B cell (primary cell): ENCODE measurements around the gene FAM111A. TPM values are rescaled to one million over a fixed set of nuclear protein-coding genes. Genes with fewer than 3 reads are reported as not detected.

ENCODE experiments used
- ATAC-seq: fragments of 200-7000 bp; cut with Tn5 transposase; one replicate; pipeline ENCODE4 v1.10.0; 2021; ENCODE audit warnings: low read depth, mild to moderate bottlenecking, moderate number of reproducible peaks, moderate library complexity
- CTCF ChIA-PET: fragments of 350-600 bp; sonication (Branson Sonifier 250); formaldehyde crosslinking; loops from one replicate; lab custom pipeline; 2021; ENCODE audit warnings: antibody characterized with exemption, inconsistent platforms; lab: Charles Lee
- POLR2A ChIA-PET: fragments of 350-600 bp; sonication (Branson Sonifier 250); formaldehyde crosslinking; loops from one replicate; lab custom pipeline; 2021; ENCODE audit warnings: antibody characterized with exemption; lab: Charles Lee
- DNase-seq: peaks from one replicate; pipeline ENCODE4 v3.0.0; 2013
- H2AFZ ChIP-seq: 2 replicates; pipeline ENCODE4 v1.6.1; 2012; ENCODE audit warnings: mild to moderate bottlenecking, low read depth, low read length; ENCODE audit not compliant: insufficient read depth, poor library complexity, severe bottlenecking
- H3K27ac ChIP-seq, 2 donors: 1 replicate in 1 of 2; 2 replicates in 1 of 2; pipeline ENCODE4 v1.5.1; 2012 to 2013; ENCODE audit warnings: low read length in 2 of 2, mild to moderate bottlenecking in 2 of 2, moderate library complexity in 1 of 2
- H3K27me3 ChIP-seq, 4 experiments: fragments of 200-600 bp in 1 of 4; sonication (generic) in 1 of 4; replicated peaks in 1 of 4; 1 replicate in 2 of 4; 2 replicates in 2 of 4; pipeline versions ENCODE4 v1.6.1 to v1.7.0; 2013 to 2016; ENCODE audit warnings: low read length in 3 of 4, mild to moderate bottlenecking in 2 of 4, mixed read lengths in 1 of 4, moderate library complexity in 1 of 4; ENCODE audit not compliant: insufficient read depth in 4 of 4, control insufficient read depth in 3 of 4; ENCODE audit errors: control extremely low read depth in 1 of 4
- H3K36me3 ChIP-seq, 2 experiments: replicated peaks in 1 of 2; 1 replicate in 1 of 2; 2 replicates in 1 of 2; pipeline versions ENCODE4 v1.6.1 to v1.7.1; 2013; ENCODE audit warnings: low read length in 1 of 2; ENCODE audit not compliant: insufficient read depth in 2 of 2, control insufficient read depth in 1 of 2; ENCODE audit errors: control extremely low read depth in 1 of 2, extremely low read depth in 1 of 2
- H3K4me1 ChIP-seq, 2 donors: fragments of 200-600 bp in 1 of 2; sonication (generic) in 1 of 2; 1 replicate in 1 of 2; 2 replicates in 1 of 2; pipeline versions ENCODE4 v1.5.1 to v1.6.1; 2013 to 2017; ENCODE audit warnings: low read length in 2 of 2; ENCODE audit not compliant: control insufficient read depth in 2 of 2, insufficient read depth in 2 of 2
- H3K4me2 ChIP-seq: replicated peaks from 2 replicates; pipeline ENCODE3; 2012; ENCODE audit warnings: mild to moderate bottlenecking, low read depth, low read length; ENCODE audit not compliant: poor library complexity, severe bottlenecking
- H3K4me3 ChIP-seq, 5 experiments: fragments of 200-600 bp in 1 of 5; sonication (generic) in 1 of 5; 1 replicate in 3 of 5; 2 replicates in 2 of 5; pipeline versions ENCODE4 v1.5.1 to v1.7.0; 2011 to 2016; ENCODE audit warnings: low read length in 4 of 5, mild to moderate bottlenecking in 4 of 5, low read depth in 2 of 5, control low read depth in 1 of 5, moderate library complexity in 1 of 5; ENCODE audit not compliant: insufficient read depth in 1 of 5; ENCODE audit errors: control extremely low read depth in 1 of 5, extremely low read depth in 1 of 5
- H3K79me2 ChIP-seq: fragments of 200-600 bp; sonication (generic); one replicate; pipeline ENCODE4 v1.6.0; 2016; ENCODE audit warnings: low read length; ENCODE audit not compliant: control insufficient read depth, insufficient read depth
- H3K9ac ChIP-seq: fragments of 200-600 bp; sonication (generic); 2 replicates; pipeline ENCODE4 v1.6.1; 2017; ENCODE audit warnings: mild to moderate bottlenecking, low read length, moderate library complexity
- H3K9me3 ChIP-seq, 3 donors: one replicate each; pipeline versions ENCODE4 v1.6.1 to v1.7.1; 2013; ENCODE audit warnings: low read length in 2 of 3; ENCODE audit not compliant: control insufficient read depth in 2 of 3, insufficient read depth in 1 of 3; ENCODE audit errors: control extremely low read depth in 1 of 3
- H4K20me1 ChIP-seq: 2 replicates; pipeline ENCODE4 v1.6.0; 2012; ENCODE audit warnings: mild to moderate bottlenecking, low read length; ENCODE audit not compliant: insufficient read depth, control insufficient read depth, poor library complexity, severe bottlenecking
- H3K27ac Mint-ChIP-seq: one replicate; pipeline ENCODE4 v1.8.0; 2021; ENCODE audit warnings: mixed read lengths
- H3K27me3 Mint-ChIP-seq: one replicate; pipeline ENCODE4 v1.8.0; 2021; ENCODE audit warnings: mixed read lengths
- H3K4me1 Mint-ChIP-seq: one replicate; pipeline ENCODE4 v1.8.0; 2021; ENCODE audit warnings: mixed read lengths
- H3K4me3 Mint-ChIP-seq: one replicate; pipeline ENCODE4 v1.8.0; 2021; ENCODE audit warnings: mixed read lengths
- H3K9me3 Mint-ChIP-seq: one replicate; pipeline ENCODE4 v1.8.0; 2022; ENCODE audit warnings: mixed read lengths; ENCODE audit not compliant: insufficient read depth
- EZH2 ChIP-seq: IDR thresholded peaks from 2 replicates; pipeline ENCODE4 v1.6.1; 2012; ENCODE audit warnings: borderline replicate concordance, low read depth, mild to moderate bottlenecking, moderate library complexity, low read length; ENCODE audit not compliant: insufficient read depth, poor library complexity, severe bottlenecking
- WGBS: methylation state at CpG from one replicate; pipeline ENCODE4 v1.1.5; 2013; ENCODE audit warnings: missing lambda C conversion rate; ENCODE audit not compliant: insufficient coverage; 5-methylcytosine and 5-hydroxymethylcytosine counted together
- intact Hi-C: fragments of 100-400 bp; cut with micrococcal nuclease; formaldehyde crosslinking; loops from one replicate; pipeline ENCODE4 v1.10.0; 2022
- polyA plus RNA-seq: library from polyadenylated mRNA; depleted of rRNA; stranded (reverse); fragments of >200 nt; gene quantifications from 2 replicates; pipeline ENCODE4 v1.2.3, GENCODE V29; 2012
- total RNA-seq, 2 donors: library from RNA; stranded (reverse); fragments of 120-200 nt in 1 of 2; gene quantifications; 1 replicate in 1 of 2; 2 replicates in 1 of 2; pipeline versions ENCODE4 v1.2.3 to v1.2.4, GENCODE V29; 2013 to 2022
- TF ChIP-seq, protein P1 (sequence below): fragments of 200-600 bp; IDR thresholded peaks from one replicate; pipeline ENCODE4 v1.8.0; 2022; ENCODE audit warnings: antibody characterized with exemption, mild to moderate bottlenecking

The FAM111A gene
- total and polyA plus RNA-seq, 2 donors (not counting 1 experiment from before 2014, with no cell fraction given), result 57.0 to 120 TPM

DNA sequence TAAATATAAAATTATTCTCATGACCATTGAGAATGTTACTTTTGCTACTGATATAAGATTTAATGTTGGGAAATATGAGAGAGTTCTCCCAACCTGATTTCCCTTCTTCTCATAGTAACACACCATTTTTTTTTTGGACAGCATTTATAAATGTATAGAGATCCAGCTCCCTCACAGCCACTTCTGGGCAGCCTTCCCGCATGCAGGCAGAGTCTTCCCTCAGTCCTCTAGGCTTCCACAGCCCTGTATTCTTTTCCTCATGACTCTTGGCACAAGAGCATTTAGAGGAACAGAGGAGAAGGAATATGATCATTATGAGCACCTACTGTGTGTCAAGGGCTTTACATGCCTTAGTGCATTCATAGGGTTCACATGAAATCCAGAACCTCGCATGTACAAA, 38.3 kb downstream of the FAM111A start:
- H3K9ac ChIP-seq, result no peak overlapping the region
- Mint-ChIP-seq H3K27me3 (no peaks in the 10 kb centered on the region), H3K9me3 (peaks cover 8% of the 10 kb centered on the region), H3K27ac (no peak overlapping the region), H3K4me3 (no peak overlapping the region), H3K4me1 (peaks cover 10% of the 10 kb centered on the region)
- peaks cover 63% of the 10 kb centered on the region for H4K20me1 ChIP-seq
- intact Hi-C loops, result no loop called here
- no peak overlapping the region for H3K4me3 ChIP-seq
- TF ChIP-seq, protein P1, sequence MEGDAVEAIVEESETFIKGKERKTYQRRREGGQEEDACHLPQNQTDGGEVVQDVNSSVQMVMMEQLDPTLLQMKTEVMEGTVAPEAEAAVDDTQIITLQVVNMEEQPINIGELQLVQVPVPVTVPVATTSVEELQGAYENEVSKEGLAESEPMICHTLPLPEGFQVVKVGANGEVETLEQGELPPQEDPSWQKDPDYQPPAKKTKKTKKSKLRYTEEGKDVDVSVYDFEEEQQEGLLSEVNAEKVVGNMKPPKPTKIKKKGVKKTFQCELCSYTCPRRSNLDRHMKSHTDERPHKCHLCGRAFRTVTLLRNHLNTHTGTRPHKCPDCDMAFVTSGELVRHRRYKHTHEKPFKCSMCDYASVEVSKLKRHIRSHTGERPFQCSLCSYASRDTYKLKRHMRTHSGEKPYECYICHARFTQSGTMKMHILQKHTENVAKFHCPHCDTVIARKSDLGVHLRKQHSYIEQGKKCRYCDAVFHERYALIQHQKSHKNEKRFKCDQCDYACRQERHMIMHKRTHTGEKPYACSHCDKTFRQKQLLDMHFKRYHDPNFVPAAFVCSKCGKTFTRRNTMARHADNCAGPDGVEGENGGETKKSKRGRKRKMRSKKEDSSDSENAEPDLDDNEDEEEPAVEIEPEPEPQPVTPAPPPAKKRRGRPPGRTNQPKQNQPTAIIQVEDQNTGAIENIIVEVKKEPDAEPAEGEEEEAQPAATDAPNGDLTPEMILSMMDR, result no peak
- no peak for TF ChIP-seq EZH2
- H3K27me3 ChIP-seq, result no peaks in the 10 kb centered on the region
- no peaks in the 10 kb centered on the region for H3K4me1 ChIP-seq
- H3K27ac ChIP-seq, result no peak overlapping the region
- no peak overlapping the region for H3K4me2 ChIP-seq
- no peak overlapping the region for H2AFZ ChIP-seq
- H3K36me3 ChIP-seq, result peaks cover 3 to 64% of the 10 kb centered on the region in 2 experiments
- CTCF ChIA-PET, result interaction anchor here (0.7 to 18.8 kb wide), 9 partner anchors 8 to 248 kb away, joined by 3 to 215 read pairs (median 4); partner anchors contain the start of gene DTX4
- H3K9me3 ChIP-seq, result peaks cover 0 to 9% (median 7%) of the 10 kb centered on the region in 3 donors
- no peak for DNase-seq
- H3K79me2 ChIP-seq, result peaks cover 83% of the 10 kb centered on the region
- POLR2A ChIA-PET, result interaction anchor here (0.9 kb wide), 1 partner anchor 22 kb away, joined by 3 read pairs; no protein-coding TSS in a partner anchor
- ATAC-seq, result no peak
- WGBS, result no CpG with 5 or more reads among the region's 2 CpGs

DNA sequence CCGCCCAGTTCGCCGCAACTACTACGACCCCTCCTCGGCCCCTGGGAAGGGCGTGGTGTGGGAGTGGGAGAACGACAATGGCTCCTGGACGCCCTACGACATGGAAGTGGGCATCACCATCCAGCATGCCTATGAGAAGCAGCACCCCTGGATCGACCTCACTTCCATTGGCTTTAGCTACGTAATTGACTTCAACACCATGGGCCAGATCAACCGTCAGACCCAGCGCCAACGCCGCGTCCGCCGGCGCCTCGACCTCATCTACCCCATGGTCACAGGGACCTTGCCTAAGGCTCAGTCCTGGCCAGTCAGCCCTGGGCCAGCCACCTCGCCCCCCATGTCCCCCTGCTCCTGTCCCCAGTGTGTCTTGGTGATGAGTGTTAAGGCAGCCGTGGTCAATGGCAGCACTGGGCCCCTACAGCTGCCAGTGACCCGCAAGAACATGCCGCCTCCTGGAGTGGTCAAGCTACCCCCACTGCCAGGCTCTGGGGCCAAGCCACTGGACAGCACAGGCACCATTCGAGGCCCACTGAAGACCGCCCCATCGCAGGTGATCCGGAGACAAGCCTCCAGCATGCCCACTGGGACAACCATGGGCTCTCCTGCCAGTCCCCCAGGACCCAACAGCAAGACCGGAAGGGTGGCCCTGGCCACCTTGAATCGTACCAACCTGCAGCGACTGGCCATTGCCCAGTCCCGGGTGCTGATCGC, 39.2 kb downstream of the FAM111A start:
- ChIA-PET CTCF (interaction anchor here (1.0 to 18.8 kb wide), 8 partner anchors 9 to 356 kb away, joined by 3 to 215 read pairs (median 4); partner anchors contain the start of gene DTX4), POLR2A (interaction anchor here (1.0 kb wide), 1 partner anchor 9 kb away, joined by 4 read pairs; the partner anchor contains the start of gene DTX4)
- intact Hi-C loops, result loop anchor here (1.0 kb wide), 1 partner anchor 11 kb away; no protein-coding TSS in a partner anchor
- no peak overlapping the region for H3K4me3 Mint-ChIP-seq
- Histone ChIP-seq H3K36me3 (peaks cover 3 to 59% of the 10 kb centered on the region in 2 experiments), H2AFZ (no peak overlapping the region), H3K27me3 (no peaks in the 10 kb centered on the region), H4K20me1 (peaks cover 73% of the 10 kb centered on the region), H3K27ac (no peak overlapping the region), H3K9ac (no peak overlapping the region), H3K4me2 (no peak overlapping the region), H3K4me3 (no peak overlapping the region), H3K79me2 (peaks cover 83% of the 10 kb centered on the region), H3K4me1 (peaks cover 0 to 2% of the 10 kb centered on the region in 2 donors), H3K9me3 (peaks cover 0 to 9% (median 7%) of the 10 kb centered on the region in 3 donors)
- TF ChIP-seq, protein P1, result no peak
- no peak for TF ChIP-seq EZH2
- peaks cover 14% of the 10 kb centered on the region for H3K4me1 Mint-ChIP-seq
- DNase-seq (no peak), ATAC-seq (no peak)
- H3K27me3 Mint-ChIP-seq, result no peaks in the 10 kb centered on the region
- H3K27ac Mint-ChIP-seq, result no peak overlapping the region
- peaks cover 8% of the 10 kb centered on the region for H3K9me3 Mint-ChIP-seq
- WGBS, result over 99% methylated on average over 25 of the region's 33 CpGs
